K562 (cell line): Measurements from ENCODE around the gene SKA3. TPM values are rescaled to one million over a fixed set of nuclear protein-coding genes. Genes with fewer than 3 reads are reported as not detected.

Source experiments
- ATAC-seq: fragments of 200-7000 bp; cut with Tn5 transposase; 3 replicates; pipeline ENCODE4 v1.9.1; 2020; ENCODE audit warnings: moderate library complexity
- BruUV-seq: library from RNA; stranded (reverse); fragments of 400-500 nt; replicated peaks from 2 replicates; lab custom pipeline; 2021; lab: Mats Ljungman, UMichigan
- CTCF ChIA-PET: fragments of 300-600 bp; formaldehyde crosslinking; extraction: SDS; loops from one replicate; lab custom pipeline; 2021; ENCODE audit warnings: low intra/inter-chr PET ratio; lab: Yijun Ruan, JAX
- POLR2A ChIA-PET: fragments of 300-600, 350-650 bp; sonication (Branson Sonifier 250); formaldehyde crosslinking; extraction: SDS; loops from one replicate; lab custom pipeline; 2021; ENCODE audit warnings: antibody characterized with exemption, inconsistent platforms; lab: Yijun Ruan, JAX
- DNase-seq, 4 experiments: peaks; one replicate each; pipeline versions ENCODE4 v3.0.0 to v3.0.0-alpha.2; 2011 to 2018; ENCODE audit warnings: low spot score in 3 of 4, mixed read lengths in 3 of 4; ENCODE audit errors: extremely low read depth in 1 of 4
- FAIRE-seq: peaks from 2 replicates; lab custom pipeline; 2011; peaks lifted over from hg19 to GRCh38; lab: Jason Lieb, UNC
- H2AFZ ChIP-seq: 2 replicates; pipeline ENCODE4 v1.6.0; 2011; ENCODE audit warnings: low read depth, low read length, control low read depth, inconsistent platforms
- H3K27ac ChIP-seq: fragments of 200-600 bp; 3 replicates; pipeline ENCODE4 v1.8.0; 2011; ENCODE audit warnings: low read depth, mild to moderate bottlenecking, control low read depth, inconsistent platforms, low read length, moderate library complexity, mixed read lengths; ENCODE audit errors: extremely low read depth
- H3K27me3 ChIP-seq, 2 experiments: fragments of 300-600 bp in 1 of 2; 2 replicates in 1 of 2; 3 replicates in 1 of 2; pipeline versions ENCODE4 v1.6.0 to v1.8.0; 2011; ENCODE audit warnings: inconsistent platforms in 2 of 2, low read length in 2 of 2, mild to moderate bottlenecking in 1 of 2, mixed read lengths in 1 of 2, moderate library complexity in 1 of 2; ENCODE audit not compliant: control insufficient read depth in 2 of 2, insufficient read depth in 2 of 2
- H3K36me3 ChIP-seq: fragments of 300-600 bp; 3 replicates; pipeline ENCODE4 v1.8.0; 2011; ENCODE audit warnings: mild to moderate bottlenecking, low read length, inconsistent platforms; ENCODE audit not compliant: control insufficient read depth, insufficient read depth
- H3K4me1 ChIP-seq, 2 experiments: fragments of 200-600 bp in 1 of 2; replicated peaks in 1 of 2; 2 replicates in 1 of 2; 3 replicates in 1 of 2; pipeline versions ENCODE4 v1.5.1 to v1.8.0; 2011; ENCODE audit warnings: inconsistent platforms in 2 of 2, low read length in 2 of 2, mild to moderate bottlenecking in 1 of 2, mixed read lengths in 1 of 2, moderate library complexity in 1 of 2; ENCODE audit not compliant: control insufficient read depth in 2 of 2, insufficient read depth in 2 of 2
- H3K4me2 ChIP-seq: 2 replicates; pipeline ENCODE4 v1.6.1; 2011; ENCODE audit warnings: low read length, control low read depth, inconsistent platforms, mixed read lengths; ENCODE audit not compliant: insufficient read depth
- H3K4me3 ChIP-seq: fragments of 200-600 bp; sonication (generic), shearing (Covaris generic); 2 replicates; pipeline ENCODE4 v1.5.1; 2016; ENCODE audit warnings: control low read depth, inconsistent platforms
- H3K79me2 ChIP-seq: fragments of 200-600 bp; 3 replicates; pipeline ENCODE4 v1.8.0; 2011; ENCODE audit warnings: low read length, inconsistent platforms; ENCODE audit not compliant: control insufficient read depth, insufficient read depth
- H3K9ac ChIP-seq, 2 experiments: 2 replicates each; pipeline versions ENCODE4 v1.6.0 to v1.6.1; 2011; ENCODE audit warnings: low read depth in 2 of 2, low read length in 2 of 2, control low read depth in 1 of 2, inconsistent platforms in 1 of 2, mild to moderate bottlenecking in 1 of 2, mixed read lengths in 1 of 2; ENCODE audit not compliant: insufficient read depth in 1 of 2
- H3K9me1 ChIP-seq: one replicate; pipeline ENCODE4 v1.6.0; 2011; ENCODE audit warnings: inconsistent platforms, mild to moderate bottlenecking, low read length, moderate library complexity; ENCODE audit not compliant: control insufficient read depth, insufficient read depth
- H3K9me3 ChIP-seq: replicated peaks from 2 replicates; pipeline ENCODE4 v1.5.1; 2011; ENCODE audit warnings: low read depth, low read length, inconsistent platforms; ENCODE audit not compliant: control insufficient read depth, insufficient read depth
- H4K20me1 ChIP-seq: replicated peaks from 2 replicates; pipeline ENCODE4 v1.6.1; 2011; ENCODE audit warnings: low read length, inconsistent platforms, mixed read lengths; ENCODE audit not compliant: control insufficient read depth, insufficient read depth
- CBFA2T3 ChIP-seq: fragments of 450-650 bp; IDR thresholded peaks from 2 replicates; pipeline ENCODE4 v1.6.1; 2017
- MBD1 ChIP-seq: fragments of 250-450 bp; sonication (Bioruptor Pico); IDR thresholded peaks from 2 replicates; pipeline ENCODE4 v1.8.0; 2022; ENCODE audit warnings: inconsistent platforms
- ZBTB1 ChIP-seq: sonication (generic); formaldehyde crosslinking; IDR thresholded peaks from 2 replicates; pipeline ENCODE4 v1.8.1; 2023; ENCODE audit warnings: missing genetic modification reagents, low read depth, mild to moderate bottlenecking, borderline replicate concordance
- ZBTB33 ChIP-seq: sonication (generic); formaldehyde crosslinking; IDR thresholded peaks from 2 replicates; pipeline ENCODE4 v1.8.1; 2023; ENCODE audit warnings: mild to moderate bottlenecking, missing genetic modification reagents
- ZFP30 ChIP-seq: fragments of 250-450 bp; sonication (Bioruptor Pico); IDR thresholded peaks from 2 replicates; pipeline ENCODE4 v1.8.0; 2022; ENCODE audit warnings: moderate library complexity, mild to moderate bottlenecking, inconsistent platforms, borderline replicate concordance
- ZNF165 ChIP-seq: fragments of 250-450 bp; sonication (Bioruptor Pico); IDR thresholded peaks from 2 replicates; pipeline ENCODE4 v1.4.0; 2020; ENCODE audit warnings: borderline replicate concordance
- WGBS: fragments of 100-300 bp; shearing (Covaris generic); methylation state at CpG from one replicate; pipeline ENCODE4 v1.1.6; 2016; ENCODE audit warnings: low coverage, mixed read lengths; ENCODE audit not compliant: insufficient coverage; ENCODE audit errors: missing lambda C conversion rate; 5-methylcytosine and 5-hydroxymethylcytosine counted together
- in situ Hi-C: fragments of 300-500 bp; cut with MboI; formaldehyde crosslinking; loops from 4 replicates; pipeline ENCODE4 v1.15.0; 2018; ENCODE audit warnings: inconsistent platforms, mixed read lengths
- intact Hi-C: fragments of 100-400 bp; cut with micrococcal nuclease; formaldehyde crosslinking; loops from 2 replicates; pipeline ENCODE4 v1.14.2; 2022
- polyA plus RNA-seq, 8 experiments: library from polyadenylated mRNA; depleted of rRNA in 4 of 8; stranded (reverse) in 5 of 8; unstranded in 3 of 8; fragments of >200 nt; fragmentation: Nextera tagmentation in 2 of 8; fragmentation: Illumina TruSeq in 1 of 8; extraction: Ambion mirVana in 2 of 8; extraction: Trizol in 1 of 8; gene quantifications; 2 replicates each; pipeline versions ENCODE4 v1.2.1 to v1.2.3, GENCODE V29; 2011 to 2014; ENCODE audit warnings: inconsistent platforms in 1 of 8, missing spikeins in 1 of 8
- total RNA-seq, 7 experiments: library from RNA; depleted of rRNA in 6 of 7; stranded (reverse); fragments of >200 nt in 6 of 7; fragmentation: Illumina TruSeq in 2 of 7; extraction: Trizol in 2 of 7; gene quantifications; 2 replicates each; pipeline versions ENCODE4 v1.2.1 to v1.2.3, GENCODE V29; 2011 to 2021; ENCODE audit warnings: low replicate concordance in 1 of 7

The SKA3 gene
- total and polyA plus RNA-seq, 9 of the 15 experiments (the other 6 are each of a cell fraction or from before 2014, with no cell fraction given): 17.0 to 53.3 (median 29.9) TPM

GRCh38 chr13:21139374-21139773 is 37.0 kb downstream of the SKA3 start:
- no peak for ATAC-seq
- Histone ChIP-seq H3K4me3 (peak overlapping the region; percentile 98), H3K79me2 (peaks cover 37% of the 10 kb centered on the region), H3K36me3 (peaks cover 23% of the 10 kb centered on the region), H2AFZ (peak overlapping the region; percentile 97), H3K4me2 (peak overlapping the region; percentile 95), H3K9me3 (no peaks in the 10 kb centered on the region), H3K9ac (peak overlapping the region in 1 of 2 experiments; percentile 95; a peak in 2 of 4 replicates), H3K27me3 (no peaks in the 10 kb centered on the region), H3K4me1 (no peaks in the 10 kb centered on the region; a peak in 2 of 5 replicates), H4K20me1 (0 out of 2 replicates have a peak, but pooled peaks cover 6% of the 10 kb centered on the region), H3K27ac (peak overlapping the region; percentile 86; the same call in 2 of the 3 replicates), H3K9me1 (peaks cover 2% of the 10 kb centered on the region)
- TF ChIP-seq ZFP30 (CRISPR knock-in tag) (no peak), ZNF165 (CRISPR knock-in tag) (no peak), CBFA2T3 (no peak), ZBTB1 (CRISPR knock-in tag) (no peak), MBD1 (CRISPR knock-in tag) (peak; percentile 77), ZBTB33 (0 out of 2 replicates have a peak, but pooled peaks have one; percentile 16)
- POLR2A ChIA-PET: no interaction called here
- 77% methylated on average over 9 of the region's 12 CpGs for WGBS
- in situ Hi-C loops (no loop called here), intact Hi-C loops (no loop called here)
- peak; percentile 37 for FAIRE-seq
- BruUV-seq: no TSS peak
- DNase-seq: no peak
- CTCF ChIA-PET: no interaction called here
